Sigmoid colon (tissue), 3 donors: ENCODE measurements around the gene SLC22A5.

Source experiments
- POLR2A ChIP-seq, 2 donors: fragments of 450-650 bp; IDR thresholded peaks; one replicate each; pipeline ENCODE4 v1.6.1; 2016; ENCODE audit warnings: antibody characterized with exemption in 2 of 2, mild to moderate bottlenecking in 2 of 2, moderate library complexity in 2 of 2
- TF ChIP-seq, protein P1 (sequence below), 4 experiments: fragments of 450-650 bp in 3 of 4; fragments of 200-600 bp in 1 of 4; IDR thresholded peaks; one replicate each; pipeline ENCODE4 v1.5.1; 2016 to 2019; ENCODE audit warnings: antibody characterized with exemption in 4 of 4, mild to moderate bottlenecking in 3 of 4, moderate library complexity in 2 of 4

DNA sequence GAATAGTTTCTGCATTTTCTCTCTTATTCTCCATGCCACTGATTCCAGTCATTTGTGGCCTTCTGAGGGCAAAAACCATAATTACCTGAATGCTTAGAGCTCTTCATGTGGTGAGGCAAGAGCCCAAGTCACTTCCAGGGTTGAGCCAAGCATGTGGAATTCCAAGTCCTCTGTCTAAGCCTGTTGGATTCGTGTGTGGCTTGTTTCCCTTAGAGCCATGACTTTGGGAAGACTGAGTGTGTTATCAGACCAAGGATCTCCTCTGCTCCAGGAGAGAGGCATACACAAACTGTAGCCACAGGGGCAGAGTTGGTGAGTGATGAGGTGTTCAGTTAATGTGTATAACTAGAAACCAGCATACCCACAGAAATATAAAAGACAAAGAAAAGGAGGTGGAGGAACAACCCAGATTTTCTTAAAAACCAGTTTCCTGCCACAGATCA lies 27.1 kb downstream of the SLC22A5 start:
- no peak for TF ChIP-seq POLR2A (IDR thresholded peaks at IDR 0.05)
- TF ChIP-seq, protein P1, sequence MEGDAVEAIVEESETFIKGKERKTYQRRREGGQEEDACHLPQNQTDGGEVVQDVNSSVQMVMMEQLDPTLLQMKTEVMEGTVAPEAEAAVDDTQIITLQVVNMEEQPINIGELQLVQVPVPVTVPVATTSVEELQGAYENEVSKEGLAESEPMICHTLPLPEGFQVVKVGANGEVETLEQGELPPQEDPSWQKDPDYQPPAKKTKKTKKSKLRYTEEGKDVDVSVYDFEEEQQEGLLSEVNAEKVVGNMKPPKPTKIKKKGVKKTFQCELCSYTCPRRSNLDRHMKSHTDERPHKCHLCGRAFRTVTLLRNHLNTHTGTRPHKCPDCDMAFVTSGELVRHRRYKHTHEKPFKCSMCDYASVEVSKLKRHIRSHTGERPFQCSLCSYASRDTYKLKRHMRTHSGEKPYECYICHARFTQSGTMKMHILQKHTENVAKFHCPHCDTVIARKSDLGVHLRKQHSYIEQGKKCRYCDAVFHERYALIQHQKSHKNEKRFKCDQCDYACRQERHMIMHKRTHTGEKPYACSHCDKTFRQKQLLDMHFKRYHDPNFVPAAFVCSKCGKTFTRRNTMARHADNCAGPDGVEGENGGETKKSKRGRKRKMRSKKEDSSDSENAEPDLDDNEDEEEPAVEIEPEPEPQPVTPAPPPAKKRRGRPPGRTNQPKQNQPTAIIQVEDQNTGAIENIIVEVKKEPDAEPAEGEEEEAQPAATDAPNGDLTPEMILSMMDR (IDR thresholded peaks at IDR 0.05), result no peak
